HG02623 (cell line): ENCODE results near the gene RAI14.

Experiments used
- ATAC-seq: cut with Tn5 transposase; IDR thresholded peaks from one replicate; pipeline ENCODE4 v1.9.1; 2021; ENCODE audit warnings: moderate library complexity; ENCODE audit not compliant: unreplicated experiment

RAI14 gene

GRCh38 chr5:34843497-34843896 lies 187.4 kb downstream of the RAI14 start:
- no peak for ATAC-seq

- no peak for ATAC-seq
Measured at GRCh38 chr5:34844106-34844505, 188.0 kb downstream of the RAI14 start.

GRCh38 chr5:34844999-34845398 lies 188.9 kb downstream of the RAI14 start:
- ATAC-seq: no peak

- ATAC-seq: no peak
Measured at GRCh38 chr5:34847056-34847455, 190.9 kb downstream of the RAI14 start.

- ATAC-seq: no peak
Measured at GRCh38 chr5:34847552-34847951, 191.4 kb downstream of the RAI14 start.

- no peak for ATAC-seq
Measured at GRCh38 chr5:34848230-34848629, 192.1 kb downstream of the RAI14 start.

- ATAC-seq: no peak
Measured at GRCh38 chr5:34849253-34849652, 193.1 kb downstream of the RAI14 start.

- ATAC-seq: peak; percentile 94
Measured at GRCh38 chr5:34854459-34855174, 198.5 kb downstream of the RAI14 start.

- no peak for ATAC-seq
Measured at GRCh38 chr5:34857161-34857560, 201.0 kb downstream of the RAI14 start.

GRCh38 chr5:34857894-34858293 lies 201.8 kb downstream of the RAI14 start:
- no peak for ATAC-seq

- no peak for ATAC-seq
Measured at GRCh38 chr5:34858790-34859189, 202.7 kb downstream of the RAI14 start.

- no peak for ATAC-seq
Measured at GRCh38 chr5:34859253-34859652, 203.1 kb downstream of the RAI14 start.

- no peak for ATAC-seq
Measured at GRCh38 chr5:34863946-34864345, 207.8 kb downstream of the RAI14 start.

- ATAC-seq: no peak
Measured at GRCh38 chr5:34865091-34865490, 209.0 kb downstream of the RAI14 start.

- no peak for ATAC-seq
Measured at GRCh38 chr5:34866989-34867471, 210.9 kb downstream of the RAI14 start.

- ATAC-seq: no peak
Measured at GRCh38 chr5:34867660-34868059, 211.5 kb downstream of the RAI14 start.

GRCh38 chr5:34868791-34869190 lies 212.7 kb downstream of the RAI14 start:
- no peak for ATAC-seq

- ATAC-seq: no peak
Measured at GRCh38 chr5:34869256-34869655, 213.1 kb downstream of the RAI14 start.

GRCh38 chr5:34870382-34870781 lies 214.3 kb downstream of the RAI14 start:
- no peak for ATAC-seq

- ATAC-seq: no peak
Measured at GRCh38 chr5:34876275-34876674, 220.1 kb downstream of the RAI14 start.

GRCh38 chr5:34881246-34881645 lies 225.1 kb downstream of the RAI14 start:
- no peak for ATAC-seq
